ENCODE data around the gene CDYL.
"Not testable (repeated sequence)": the region's sequence is repeated elsewhere in the genome, so short reads cannot be mapped to it uniquely, and the experiment has no call there.

CDYL gene

DNA sequence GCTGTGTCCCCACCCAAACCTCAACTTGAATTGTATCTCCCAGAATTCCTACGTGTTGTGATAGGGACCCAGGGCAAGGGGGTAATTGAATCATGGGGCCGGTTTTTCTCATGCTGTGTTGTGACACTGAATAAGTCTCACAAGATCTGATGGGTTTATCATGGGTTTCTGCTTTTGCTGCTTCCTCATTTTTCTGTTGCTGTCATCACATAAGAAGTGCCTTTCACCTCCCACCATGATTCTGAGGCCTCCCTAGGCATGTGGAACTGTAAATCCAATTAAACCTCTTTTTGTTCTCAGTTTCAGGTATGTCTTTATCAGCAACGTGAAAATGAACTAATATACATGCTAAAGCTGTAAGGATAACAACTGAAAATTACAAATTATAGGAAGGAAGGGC is 88.3 kb downstream of the CDYL start:
- Histone ChIP-seq H3K9ac (ENCODE audit: low read length) (no peak overlapping the region), H3K4me2 (ENCODE audit: low read depth, low read length, poor library complexity, severe bottlenecking) (no peak overlapping the region), H3K79me2 (ENCODE audit: insufficient read depth, low read length) (peaks cover 25% of the 10 kb centered on the region), H3F3A (ENCODE audit: insufficient read depth) (no peaks in the 10 kb centered on the region), H3K9me3 (ENCODE audit: insufficient read depth, low read length) (no peaks in the 10 kb centered on the region), H3K36me3 (ENCODE audit: low read length) (no peaks in the 10 kb centered on the region), H3K27ac (ENCODE audit: low read depth, low read length) (no peak overlapping the region), H3K9me2 (replicated peaks; ENCODE audit: insufficient read depth, low read length) (no peaks in the 10 kb centered on the region), H3K27me3 (ENCODE audit: low read length) (no peaks in the 10 kb centered on the region), H3K4me3 (ENCODE audit: insufficient read depth, low read length, poor library complexity, severe bottlenecking) (no peak overlapping the region), H2AFZ (ENCODE audit: low read depth, low read length, severe bottlenecking) (no peak overlapping the region), H4K20me1 (ENCODE audit: low read depth, low read length) (peaks cover 47% of the 10 kb centered on the region)
- TF ChIP-seq EZH2phosphoT487 (conservative IDR thresholded peaks at IDR 0.05; ENCODE audit: low read length), result no peak
- TF ChIP-seq, protein P1, sequence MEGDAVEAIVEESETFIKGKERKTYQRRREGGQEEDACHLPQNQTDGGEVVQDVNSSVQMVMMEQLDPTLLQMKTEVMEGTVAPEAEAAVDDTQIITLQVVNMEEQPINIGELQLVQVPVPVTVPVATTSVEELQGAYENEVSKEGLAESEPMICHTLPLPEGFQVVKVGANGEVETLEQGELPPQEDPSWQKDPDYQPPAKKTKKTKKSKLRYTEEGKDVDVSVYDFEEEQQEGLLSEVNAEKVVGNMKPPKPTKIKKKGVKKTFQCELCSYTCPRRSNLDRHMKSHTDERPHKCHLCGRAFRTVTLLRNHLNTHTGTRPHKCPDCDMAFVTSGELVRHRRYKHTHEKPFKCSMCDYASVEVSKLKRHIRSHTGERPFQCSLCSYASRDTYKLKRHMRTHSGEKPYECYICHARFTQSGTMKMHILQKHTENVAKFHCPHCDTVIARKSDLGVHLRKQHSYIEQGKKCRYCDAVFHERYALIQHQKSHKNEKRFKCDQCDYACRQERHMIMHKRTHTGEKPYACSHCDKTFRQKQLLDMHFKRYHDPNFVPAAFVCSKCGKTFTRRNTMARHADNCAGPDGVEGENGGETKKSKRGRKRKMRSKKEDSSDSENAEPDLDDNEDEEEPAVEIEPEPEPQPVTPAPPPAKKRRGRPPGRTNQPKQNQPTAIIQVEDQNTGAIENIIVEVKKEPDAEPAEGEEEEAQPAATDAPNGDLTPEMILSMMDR (IDR thresholded peaks at IDR 0.05; ENCODE audit: insufficient read depth, low read length, poor library complexity, severe bottlenecking), result no peak

DNA sequence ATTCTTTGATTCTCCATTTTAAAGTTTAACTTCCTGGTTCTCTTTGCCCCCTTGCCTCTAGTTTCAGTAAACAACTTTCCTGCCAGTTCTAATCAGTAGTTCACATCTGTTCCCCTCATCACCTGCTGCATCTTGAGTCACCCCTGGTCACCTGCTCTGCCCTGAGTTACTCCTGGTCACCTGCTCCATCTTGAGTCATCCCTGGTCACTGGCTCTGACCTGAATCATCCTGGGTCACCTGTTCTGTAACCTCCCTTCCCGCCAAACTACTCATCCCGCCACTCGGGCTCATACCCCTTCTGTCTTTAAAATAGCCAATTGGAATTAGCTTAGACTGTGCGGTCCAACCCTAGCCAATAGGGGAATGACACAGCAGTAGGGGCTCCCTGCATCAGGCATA is 88.8 kb downstream of the CDYL start:
- H3K27me3 ChIP-seq (ENCODE audit: low read length); H3K9me2 ChIP-seq (replicated peaks; ENCODE audit: insufficient read depth, low read length); H3K27ac ChIP-seq (ENCODE audit: low read depth, low read length); H3K4me3 ChIP-seq (ENCODE audit: insufficient read depth, low read length, poor library complexity, severe bottlenecking); H3K9me3 ChIP-seq (ENCODE audit: insufficient read depth, low read length); H3K9ac ChIP-seq (ENCODE audit: low read length); H3K4me2 ChIP-seq (ENCODE audit: low read depth, low read length, poor library complexity, severe bottlenecking); H3F3A ChIP-seq (ENCODE audit: insufficient read depth); H3K36me3 ChIP-seq (ENCODE audit: low read length); H2AFZ ChIP-seq (ENCODE audit: low read depth, low read length, severe bottlenecking): not testable (repeated sequence)
- peaks cover 52% of the 10 kb centered on the region for H4K20me1 ChIP-seq (ENCODE audit: low read depth, low read length)
- H3K79me2 ChIP-seq (ENCODE audit: insufficient read depth, low read length), result peaks cover 28% of the 10 kb centered on the region

DNA sequence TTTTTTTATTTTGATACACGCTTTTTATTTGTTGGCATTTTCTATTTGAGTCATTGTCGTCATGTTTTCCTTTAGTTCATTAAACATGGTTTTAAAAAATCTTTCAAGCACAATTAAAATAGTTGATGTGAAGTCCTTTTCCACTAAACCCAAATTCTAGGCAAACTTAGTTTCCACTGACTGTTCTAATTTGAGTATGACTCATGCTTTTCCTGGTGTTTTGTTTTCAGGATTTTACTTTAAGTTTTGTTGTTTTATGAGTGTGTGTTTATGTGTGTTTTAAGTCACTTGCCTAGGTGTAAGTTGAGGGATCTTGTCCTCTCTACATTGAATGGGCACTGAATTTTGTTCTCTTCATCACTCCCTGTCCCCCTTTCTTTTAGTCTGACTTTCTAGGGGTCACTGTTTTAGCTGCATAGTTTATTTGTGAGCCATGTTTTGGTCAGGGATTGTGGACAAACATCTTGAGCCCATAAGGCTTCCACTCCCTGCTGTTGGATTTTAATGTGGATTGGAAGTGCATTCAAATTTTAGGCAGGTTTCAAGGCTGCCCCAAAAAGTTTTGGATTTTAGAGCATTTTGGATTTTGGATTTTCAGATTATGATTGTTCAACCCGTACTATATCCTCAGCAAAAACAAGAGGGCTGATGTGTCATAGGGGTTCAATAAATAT is 94.8 kb downstream of the CDYL start:
- Histone ChIP-seq H3K79me2 (ENCODE audit: insufficient read depth, low read length) (peaks cover 74% of the 10 kb centered on the region), H3K27ac (ENCODE audit: low read depth, low read length) (no peak overlapping the region), H3F3A (ENCODE audit: insufficient read depth) (no peaks in the 10 kb centered on the region), H3K27me3 (ENCODE audit: low read length) (no peaks in the 10 kb centered on the region), H3K4me3 (ENCODE audit: insufficient read depth, low read length, poor library complexity, severe bottlenecking) (no peak overlapping the region), H3K4me2 (ENCODE audit: low read depth, low read length, poor library complexity, severe bottlenecking) (no peak overlapping the region), H3K9me2 (replicated peaks; ENCODE audit: insufficient read depth, low read length) (no peaks in the 10 kb centered on the region), H4K20me1 (ENCODE audit: low read depth, low read length) (peaks cover 84% of the 10 kb centered on the region), H3K9ac (ENCODE audit: low read length) (no peak overlapping the region), H3K36me3 (ENCODE audit: low read length) (no peaks in the 10 kb centered on the region), H2AFZ (ENCODE audit: low read depth, low read length, severe bottlenecking) (no peak overlapping the region), H3K9me3 (ENCODE audit: insufficient read depth, low read length) (no peaks in the 10 kb centered on the region)
- TF ChIP-seq, protein P1 (IDR thresholded peaks at IDR 0.05; ENCODE audit: insufficient read depth, low read length, poor library complexity, severe bottlenecking), result no peak
- TF ChIP-seq EZH2phosphoT487 (conservative IDR thresholded peaks at IDR 0.05; ENCODE audit: low read length), result no peak

DNA sequence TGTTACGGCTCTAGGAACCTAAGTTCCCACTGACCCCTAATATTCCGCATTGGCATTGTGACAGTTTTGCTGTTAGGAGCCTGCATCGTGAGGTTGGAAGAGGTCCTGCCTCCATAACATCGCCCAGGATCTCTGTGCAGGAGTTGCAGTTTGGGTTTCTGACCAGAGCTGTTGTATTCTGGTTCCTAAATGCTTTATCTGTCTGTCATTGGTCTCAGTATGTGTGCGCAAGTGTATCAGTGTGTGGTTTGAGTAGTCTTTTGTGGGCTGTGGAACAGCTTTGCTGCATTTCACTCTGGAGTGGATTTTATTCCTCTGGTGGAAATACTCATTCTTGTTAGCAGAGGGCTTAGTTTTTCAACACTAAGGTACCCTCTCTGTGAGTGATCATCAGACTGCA is 95.6 kb downstream of the CDYL start:
- Histone ChIP-seq H3F3A (ENCODE audit: insufficient read depth) (no peaks in the 10 kb centered on the region), H3K79me2 (ENCODE audit: insufficient read depth, low read length) (peaks cover 83% of the 10 kb centered on the region), H3K4me2 (ENCODE audit: low read depth, low read length, poor library complexity, severe bottlenecking) (no peak overlapping the region), H3K9ac (ENCODE audit: low read length) (no peak overlapping the region), H3K4me3 (ENCODE audit: insufficient read depth, low read length, poor library complexity, severe bottlenecking) (no peak overlapping the region), H3K27me3 (ENCODE audit: low read length) (no peaks in the 10 kb centered on the region), H3K9me2 (replicated peaks; ENCODE audit: insufficient read depth, low read length) (no peaks in the 10 kb centered on the region), H3K9me3 (ENCODE audit: insufficient read depth, low read length) (no peaks in the 10 kb centered on the region), H3K27ac (ENCODE audit: low read depth, low read length) (no peak overlapping the region), H3K36me3 (ENCODE audit: low read length) (no peaks in the 10 kb centered on the region), H2AFZ (ENCODE audit: low read depth, low read length, severe bottlenecking) (no peak overlapping the region), H4K20me1 (ENCODE audit: low read depth, low read length) (peaks cover 84% of the 10 kb centered on the region)
- TF ChIP-seq, protein P1 (IDR thresholded peaks at IDR 0.05; ENCODE audit: insufficient read depth, low read length, poor library complexity, severe bottlenecking), result no peak
- no peak for TF ChIP-seq EZH2phosphoT487 (conservative IDR thresholded peaks at IDR 0.05; ENCODE audit: low read length)

Data from SU-DHL-6 (cell line).